Loucy (cell line): ENCODE data around the gene ELMO1.

Experiments used
- EZH2phosphoT487 ChIP-seq: fragments of 200-600 bp; IDR thresholded peaks from 2 replicates; pipeline ENCODE4 v1.6.1; 2018; ENCODE audit warnings: antibody characterized with exemption, mild to moderate bottlenecking, moderate library complexity, borderline replicate concordance
- TF ChIP-seq, protein P1 (sequence below): fragments of 200-600 bp; sonication (generic); conservative IDR thresholded peaks from 2 replicates; pipeline ENCODE4 v1.5.1; 2014; ENCODE audit warnings: mild to moderate bottlenecking, antibody characterized with exemption, low read length

DNA sequence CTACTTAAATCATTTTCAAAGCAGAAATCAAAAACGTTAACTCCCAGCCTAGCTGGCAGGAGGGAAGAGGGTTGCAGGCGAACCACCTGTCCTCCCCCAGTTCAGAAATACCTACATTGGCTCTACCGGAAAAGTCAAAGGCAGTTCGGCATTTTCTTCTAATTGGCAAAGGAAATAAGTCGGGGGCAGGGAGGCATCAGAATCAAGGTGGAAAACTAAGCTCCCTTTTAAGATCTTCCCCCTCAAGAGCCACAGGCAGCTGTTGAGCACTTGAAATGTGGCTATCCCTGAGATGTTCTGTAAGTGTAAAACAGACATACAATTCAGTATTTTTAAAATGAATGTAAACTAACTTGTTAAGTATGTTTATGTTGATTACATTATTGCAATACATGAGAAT, 957 bp upstream of the ELMO1 start:
- TF ChIP-seq, protein P1, sequence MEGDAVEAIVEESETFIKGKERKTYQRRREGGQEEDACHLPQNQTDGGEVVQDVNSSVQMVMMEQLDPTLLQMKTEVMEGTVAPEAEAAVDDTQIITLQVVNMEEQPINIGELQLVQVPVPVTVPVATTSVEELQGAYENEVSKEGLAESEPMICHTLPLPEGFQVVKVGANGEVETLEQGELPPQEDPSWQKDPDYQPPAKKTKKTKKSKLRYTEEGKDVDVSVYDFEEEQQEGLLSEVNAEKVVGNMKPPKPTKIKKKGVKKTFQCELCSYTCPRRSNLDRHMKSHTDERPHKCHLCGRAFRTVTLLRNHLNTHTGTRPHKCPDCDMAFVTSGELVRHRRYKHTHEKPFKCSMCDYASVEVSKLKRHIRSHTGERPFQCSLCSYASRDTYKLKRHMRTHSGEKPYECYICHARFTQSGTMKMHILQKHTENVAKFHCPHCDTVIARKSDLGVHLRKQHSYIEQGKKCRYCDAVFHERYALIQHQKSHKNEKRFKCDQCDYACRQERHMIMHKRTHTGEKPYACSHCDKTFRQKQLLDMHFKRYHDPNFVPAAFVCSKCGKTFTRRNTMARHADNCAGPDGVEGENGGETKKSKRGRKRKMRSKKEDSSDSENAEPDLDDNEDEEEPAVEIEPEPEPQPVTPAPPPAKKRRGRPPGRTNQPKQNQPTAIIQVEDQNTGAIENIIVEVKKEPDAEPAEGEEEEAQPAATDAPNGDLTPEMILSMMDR = no peak
- TF ChIP-seq EZH2phosphoT487 = no peak
